Ishikawa (cell line): ENCODE data around the gene FBLIM1.

ENCODE experiments used
- CEBPB ChIP-seq: IDR thresholded peaks from 2 replicates; pipeline ENCODE4 v1.6.1; 2012
- CREB1 ChIP-seq: IDR thresholded peaks from 2 replicates; pipeline ENCODE4 v1.6.1; 2012; ENCODE audit warnings: low read depth
- EP300 ChIP-seq: IDR thresholded peaks from 2 replicates; pipeline ENCODE4 v1.6.1; 2012; ENCODE audit warnings: borderline replicate concordance
- NFIC ChIP-seq: IDR thresholded peaks from 2 replicates; pipeline ENCODE4 v1.6.1; 2012
- TEAD4 ChIP-seq: IDR thresholded peaks from 2 replicates; pipeline ENCODE4 v1.6.1; 2012
- YY1 ChIP-seq: IDR thresholded peaks from 2 replicates; pipeline ENCODE4 v1.6.1; 2012; ENCODE audit warnings: low read depth
- TF ChIP-seq, protein P1 (sequence below): IDR thresholded peaks from 2 replicates; pipeline ENCODE4 v1.6.1; 2012; ENCODE audit warnings: low read depth, mild to moderate bottlenecking

- TF ChIP-seq NFIC = no peak
- no peak for TF ChIP-seq EP300
- TF ChIP-seq YY1 = no peak
- no peak for TF ChIP-seq CREB1
- no peak for TF ChIP-seq TEAD4
- no peak for TF ChIP-seq CEBPB
- TF ChIP-seq, protein P1, sequence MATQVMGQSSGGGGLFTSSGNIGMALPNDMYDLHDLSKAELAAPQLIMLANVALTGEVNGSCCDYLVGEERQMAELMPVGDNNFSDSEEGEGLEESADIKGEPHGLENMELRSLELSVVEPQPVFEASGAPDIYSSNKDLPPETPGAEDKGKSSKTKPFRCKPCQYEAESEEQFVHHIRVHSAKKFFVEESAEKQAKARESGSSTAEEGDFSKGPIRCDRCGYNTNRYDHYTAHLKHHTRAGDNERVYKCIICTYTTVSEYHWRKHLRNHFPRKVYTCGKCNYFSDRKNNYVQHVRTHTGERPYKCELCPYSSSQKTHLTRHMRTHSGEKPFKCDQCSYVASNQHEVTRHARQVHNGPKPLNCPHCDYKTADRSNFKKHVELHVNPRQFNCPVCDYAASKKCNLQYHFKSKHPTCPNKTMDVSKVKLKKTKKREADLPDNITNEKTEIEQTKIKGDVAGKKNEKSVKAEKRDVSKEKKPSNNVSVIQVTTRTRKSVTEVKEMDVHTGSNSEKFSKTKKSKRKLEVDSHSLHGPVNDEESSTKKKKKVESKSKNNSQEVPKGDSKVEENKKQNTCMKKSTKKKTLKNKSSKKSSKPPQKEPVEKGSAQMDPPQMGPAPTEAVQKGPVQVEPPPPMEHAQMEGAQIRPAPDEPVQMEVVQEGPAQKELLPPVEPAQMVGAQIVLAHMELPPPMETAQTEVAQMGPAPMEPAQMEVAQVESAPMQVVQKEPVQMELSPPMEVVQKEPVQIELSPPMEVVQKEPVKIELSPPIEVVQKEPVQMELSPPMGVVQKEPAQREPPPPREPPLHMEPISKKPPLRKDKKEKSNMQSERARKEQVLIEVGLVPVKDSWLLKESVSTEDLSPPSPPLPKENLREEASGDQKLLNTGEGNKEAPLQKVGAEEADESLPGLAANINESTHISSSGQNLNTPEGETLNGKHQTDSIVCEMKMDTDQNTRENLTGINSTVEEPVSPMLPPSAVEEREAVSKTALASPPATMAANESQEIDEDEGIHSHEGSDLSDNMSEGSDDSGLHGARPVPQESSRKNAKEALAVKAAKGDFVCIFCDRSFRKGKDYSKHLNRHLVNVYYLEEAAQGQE = peak; percentile 71
These were observed 31.6 kb upstream of the FBLIM1 start for GRCh38 chr1:15727021-15727420.
